GM12878 (cell line): Measurements from ENCODE around the gene LRP10. TPM values are rescaled to one million over a fixed set of nuclear protein-coding genes. Genes with fewer than 3 reads are reported as not detected.

Experiments used
- ATF7 ChIP-seq: fragments of 450-650 bp; IDR thresholded peaks from 2 replicates; pipeline ENCODE4 v1.6.1; 2016; ENCODE audit warnings: low read depth, mild to moderate bottlenecking
- BACH1 ChIP-seq: fragments of 450-650 bp; IDR thresholded peaks from 2 replicates; pipeline ENCODE4 v1.6.1; 2017; ENCODE audit warnings: mild to moderate bottlenecking, borderline replicate concordance
- BMI1 ChIP-seq: fragments of 450-650 bp; IDR thresholded peaks from 2 replicates; pipeline ENCODE4 v1.6.1; 2016; ENCODE audit warnings: mild to moderate bottlenecking, moderate library complexity, borderline replicate concordance
- CHD4 ChIP-seq: fragments of 200-600 bp; sonication (generic); IDR thresholded peaks from 2 replicates; pipeline ENCODE4 v1.6.1; 2016; ENCODE audit warnings: mild to moderate bottlenecking
- DPF2 ChIP-seq: fragments of 450-650 bp; IDR thresholded peaks from 2 replicates; pipeline ENCODE4 v1.6.1; 2017; ENCODE audit warnings: mild to moderate bottlenecking
- EGR1 ChIP-seq, 2 experiments: IDR thresholded peaks; 1 replicate in 1 of 2; 2 replicates in 1 of 2; pipeline ENCODE4 v1.6.1; 2011 to 2012; ENCODE audit warnings: low read depth in 2 of 2, low read length in 2 of 2, borderline replicate concordance in 1 of 2, mild to moderate bottlenecking in 1 of 2, moderate library complexity in 1 of 2
- ESRRA ChIP-seq: IDR thresholded peaks from 2 replicates; pipeline ENCODE4 v1.6.1; 2012; ENCODE audit warnings: mild to moderate bottlenecking, low read length, improper control_type of control experiment
- FOXM1 ChIP-seq: IDR thresholded peaks from 2 replicates; pipeline ENCODE4 v1.6.1; 2012; ENCODE audit warnings: low read depth, mild to moderate bottlenecking, inconsistent platforms, low read length, moderate library complexity
- HDGF ChIP-seq: fragments of 450-650 bp; IDR thresholded peaks from 2 replicates; pipeline ENCODE4 v1.6.1; 2016; ENCODE audit warnings: antibody characterized with exemption
- KAT2A ChIP-seq: conservative IDR thresholded peaks from 2 replicates; pipeline ENCODE4 v1.6.1; 2011; ENCODE audit warnings: low read depth, low read length; ENCODE audit not compliant: control insufficient read depth
- MTA2 ChIP-seq: fragments of 450-650 bp; IDR thresholded peaks from 2 replicates; pipeline ENCODE4 v1.6.1; 2016; ENCODE audit warnings: low read depth, mild to moderate bottlenecking, moderate library complexity
- MXI1 ChIP-seq: fragments of 150-350 bp; IDR thresholded peaks from 2 replicates; pipeline ENCODE4 v1.6.1; 2011; ENCODE audit warnings: low read depth, mild to moderate bottlenecking, inconsistent platforms, low read length, improper control_type of control experiment
- NBN ChIP-seq: fragments of 450-650 bp; IDR thresholded peaks from 2 replicates; pipeline ENCODE4 v1.6.1; 2016
- NFYA ChIP-seq: IDR thresholded peaks from 2 replicates; pipeline ENCODE4 v1.6.1; 2011; ENCODE audit warnings: low read depth, mild to moderate bottlenecking, low read length, improper control_type of control experiment, borderline replicate concordance
- NKRF ChIP-seq: fragments of 450-650 bp; conservative IDR thresholded peaks from 2 replicates; pipeline ENCODE4 v1.6.1; 2017; ENCODE audit warnings: mild to moderate bottlenecking, moderate library complexity
- NR2C2 ChIP-seq: IDR thresholded peaks from 2 replicates; pipeline ENCODE4 v1.6.1; 2011; ENCODE audit warnings: borderline replicate concordance, low read depth; ENCODE audit not compliant: control insufficient read depth, insufficient read length
- PAX8 ChIP-seq: fragments of 450-650 bp; IDR thresholded peaks from 2 replicates; pipeline ENCODE4 v1.6.1; 2017; ENCODE audit warnings: mild to moderate bottlenecking, moderate library complexity
- SMAD1 ChIP-seq: fragments of 450-650 bp; IDR thresholded peaks from 2 replicates; pipeline ENCODE4 v1.6.1; 2018; ENCODE audit warnings: mild to moderate bottlenecking, low read depth; ENCODE audit not compliant: partially characterized antibody
- SMC3 ChIP-seq: IDR thresholded peaks from 2 replicates; pipeline ENCODE4 v1.6.1; 2011; ENCODE audit warnings: low read length, improper control_type of control experiment, borderline replicate concordance
- SREBF2 ChIP-seq: IDR thresholded peaks from 2 replicates; pipeline ENCODE4 v1.6.1; 2012; ENCODE audit warnings: mild to moderate bottlenecking, low read length
- STAT1 ChIP-seq: fragments of 450-650 bp; conservative IDR thresholded peaks from 2 replicates; pipeline ENCODE4 v1.6.1; 2014; ENCODE audit warnings: antibody characterized with exemption, mild to moderate bottlenecking
- SUZ12 ChIP-seq: fragments of 200-600 bp; sonication (generic); IDR thresholded peaks from one replicate; pipeline ENCODE4 v1.6.1; 2018; ENCODE audit warnings: antibody characterized with exemption, mild to moderate bottlenecking; ENCODE audit not compliant: unreplicated experiment
- TCF3 ChIP-seq: IDR thresholded peaks from 2 replicates; pipeline ENCODE4 v1.6.1; 2012; ENCODE audit warnings: low read depth, mild to moderate bottlenecking, low read length, borderline replicate concordance; ENCODE audit not compliant: insufficient read depth
- WRNIP1 ChIP-seq: IDR thresholded peaks from 2 replicates; pipeline ENCODE4 v1.6.1; 2011; ENCODE audit warnings: low read depth, low read length, improper control_type of control experiment, borderline replicate concordance
- polyA plus RNA-seq, 11 experiments: library from polyadenylated mRNA; depleted of rRNA in 4 of 11; unstranded in 6 of 11; stranded (reverse) in 5 of 11; fragments of >200 nt; fragmentation: Nextera tagmentation in 4 of 11; fragmentation: Illumina TruSeq in 1 of 11; extraction: Ambion mirVana in 4 of 11; extraction: Trizol in 1 of 11; gene quantifications; 1 replicate in 1 of 11; 2 replicates in 10 of 11; pipeline versions ENCODE4 v1.2.1 to v1.2.3, GENCODE V29; 2011 to 2016; ENCODE audit warnings: inconsistent platforms in 2 of 11, missing spikeins in 2 of 11, low read depth in 1 of 11
- total RNA-seq, 4 experiments: library from RNA; depleted of rRNA in 3 of 4; stranded (reverse); fragments of >200 nt in 3 of 4; fragmentation: Illumina TruSeq in 1 of 4; extraction: Trizol in 1 of 4; gene quantifications; 2 replicates each; pipeline versions ENCODE4 v1.2.1 to v1.2.3, GENCODE V29; 2013 to 2021
- TF ChIP-seq, protein P1 (sequence below): fragments of 450-650 bp; IDR thresholded peaks from 2 replicates; pipeline ENCODE4 v1.6.1; 2017; ENCODE audit warnings: antibody characterized with exemption, mild to moderate bottlenecking, moderate library complexity
- TF ChIP-seq, protein P2 (sequence below): fragments of 450-650 bp; IDR thresholded peaks from 2 replicates; pipeline ENCODE4 v1.6.1; 2014; ENCODE audit warnings: mild to moderate bottlenecking

LRP10 gene
- total and polyA plus RNA-seq, 10 of the 15 experiments (the other 5 are each of a cell fraction or from before 2014, with no cell fraction given) = 3.0 to 56.9 (median 20.9) TPM

DNA sequence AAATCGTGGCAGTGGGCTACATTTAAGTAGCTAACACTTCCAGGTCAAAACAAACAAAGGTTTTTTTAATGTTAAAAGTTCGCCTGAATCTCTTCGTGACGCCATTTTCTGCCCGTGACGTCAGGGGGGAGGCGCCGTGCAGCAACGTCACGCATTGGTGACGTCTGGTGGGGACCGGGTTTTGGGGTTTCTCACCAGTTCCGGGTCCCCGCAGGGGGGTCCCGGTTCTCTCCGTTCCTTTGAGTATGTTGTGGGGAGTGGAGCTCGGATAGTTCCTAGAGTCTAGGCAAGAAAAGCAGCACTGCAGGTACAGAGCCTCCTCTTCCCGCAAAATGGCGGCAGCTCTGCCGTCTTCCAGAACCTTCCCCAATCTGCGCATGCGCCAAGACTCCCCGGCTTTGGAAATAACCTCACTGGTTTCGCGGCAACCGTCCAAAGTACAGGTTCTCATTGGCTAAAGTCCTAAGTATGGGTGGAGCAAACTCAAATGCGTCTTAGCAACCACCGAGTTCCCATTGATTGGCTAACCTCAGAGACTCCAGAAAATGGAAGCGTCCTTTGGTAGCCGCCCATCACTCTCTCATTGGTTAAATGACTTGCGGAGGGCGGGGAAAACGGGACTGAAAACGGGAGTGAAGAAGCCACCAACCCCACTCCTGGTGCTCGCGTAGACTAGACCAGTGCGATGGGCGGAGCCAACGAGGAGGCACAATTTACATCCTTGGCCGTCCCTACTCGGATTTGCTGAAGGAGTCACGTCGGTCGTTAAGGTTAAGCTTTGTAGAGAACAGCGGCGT, 47.5 kb downstream of the LRP10 start, which contains the start of gene RBM23 (continued):
- TF ChIP-seq EGR1 (IDR thresholded peaks at IDR 0.05; ENCODE audit: borderline replicate concordance in 1 of 2, low read depth in 2 of 2, low read length in 2 of 2) = no peak
- TF ChIP-seq TCF3 = 0 out of 2 replicates have a peak, but pooled peaks have one; percentile 40
- no peak for TF ChIP-seq NR2C2
- TF ChIP-seq SREBF2 = no peak
- TF ChIP-seq MXI1 = peak; percentile 61
- no peak for TF ChIP-seq BMI1
- TF ChIP-seq SMAD1 = no peak
- TF ChIP-seq SUZ12 = no peak
- peak; percentile 87 for TF ChIP-seq ESRRA
- TF ChIP-seq STAT1 = peak; percentile 90; the same call in 1 of the 2 replicates
- TF ChIP-seq, protein P1, sequence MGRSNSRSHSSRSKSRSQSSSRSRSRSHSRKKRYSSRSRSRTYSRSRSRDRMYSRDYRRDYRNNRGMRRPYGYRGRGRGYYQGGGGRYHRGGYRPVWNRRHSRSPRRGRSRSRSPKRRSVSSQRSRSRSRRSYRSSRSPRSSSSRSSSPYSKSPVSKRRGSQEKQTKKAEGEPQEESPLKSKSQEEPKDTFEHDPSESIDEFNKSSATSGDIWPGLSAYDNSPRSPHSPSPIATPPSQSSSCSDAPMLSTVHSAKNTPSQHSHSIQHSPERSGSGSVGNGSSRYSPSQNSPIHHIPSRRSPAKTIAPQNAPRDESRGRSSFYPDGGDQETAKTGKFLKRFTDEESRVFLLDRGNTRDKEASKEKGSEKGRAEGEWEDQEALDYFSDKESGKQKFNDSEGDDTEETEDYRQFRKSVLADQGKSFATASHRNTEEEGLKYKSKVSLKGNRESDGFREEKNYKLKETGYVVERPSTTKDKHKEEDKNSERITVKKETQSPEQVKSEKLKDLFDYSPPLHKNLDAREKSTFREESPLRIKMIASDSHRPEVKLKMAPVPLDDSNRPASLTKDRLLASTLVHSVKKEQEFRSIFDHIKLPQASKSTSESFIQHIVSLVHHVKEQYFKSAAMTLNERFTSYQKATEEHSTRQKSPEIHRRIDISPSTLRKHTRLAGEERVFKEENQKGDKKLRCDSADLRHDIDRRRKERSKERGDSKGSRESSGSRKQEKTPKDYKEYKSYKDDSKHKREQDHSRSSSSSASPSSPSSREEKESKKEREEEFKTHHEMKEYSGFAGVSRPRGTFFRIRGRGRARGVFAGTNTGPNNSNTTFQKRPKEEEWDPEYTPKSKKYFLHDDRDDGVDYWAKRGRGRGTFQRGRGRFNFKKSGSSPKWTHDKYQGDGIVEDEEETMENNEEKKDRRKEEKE = no peak
- TF ChIP-seq, protein P2, sequence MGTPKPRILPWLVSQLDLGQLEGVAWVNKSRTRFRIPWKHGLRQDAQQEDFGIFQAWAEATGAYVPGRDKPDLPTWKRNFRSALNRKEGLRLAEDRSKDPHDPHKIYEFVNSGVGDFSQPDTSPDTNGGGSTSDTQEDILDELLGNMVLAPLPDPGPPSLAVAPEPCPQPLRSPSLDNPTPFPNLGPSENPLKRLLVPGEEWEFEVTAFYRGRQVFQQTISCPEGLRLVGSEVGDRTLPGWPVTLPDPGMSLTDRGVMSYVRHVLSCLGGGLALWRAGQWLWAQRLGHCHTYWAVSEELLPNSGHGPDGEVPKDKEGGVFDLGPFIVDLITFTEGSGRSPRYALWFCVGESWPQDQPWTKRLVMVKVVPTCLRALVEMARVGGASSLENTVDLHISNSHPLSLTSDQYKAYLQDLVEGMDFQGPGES = 0 out of 2 replicates have a peak, but pooled peaks have one; percentile 54
- TF ChIP-seq NFYA = peak; percentile 39; the same call in 1 of the 2 replicates
- no peak for TF ChIP-seq FOXM1
- no peak for TF ChIP-seq KAT2A
- 0 out of 2 replicates have a peak, but pooled peaks have one; percentile 93 for TF ChIP-seq PAX8
- TF ChIP-seq BACH1 = no peak
- peak; percentile 72 for TF ChIP-seq NKRF
- TF ChIP-seq DPF2 = 0 out of 2 replicates have a peak, but pooled peaks have one; percentile 40
- TF ChIP-seq HDGF = peak; percentile 95; the same call in 1 of the 2 replicates
- no peak for TF ChIP-seq SMC3
- TF ChIP-seq ATF7 = peak; percentile 97
- peak; percentile 100 for TF ChIP-seq NBN
- TF ChIP-seq WRNIP1 = no peak; the same call in 1 of the 2 replicates
- TF ChIP-seq CHD4 = no peak
- TF ChIP-seq MTA2 = peak; percentile 45; the same call in 1 of the 2 replicates
